ENCODE results near the gene WDR6. TPM values are rescaled to one million over a fixed set of nuclear protein-coding genes. Genes with fewer than 3 reads are reported as not detected.

Gene WDR6
- total and polyA plus RNA-seq, 2 donors: 66.2 to 132 TPM

- H3K36me3 ChIP-seq (ENCODE audit: insufficient read depth): peaks cover 7% of the 10 kb centered on the region
- no peak overlapping the region for H3K4me3 ChIP-seq (ENCODE audit: low read depth, low read length)
- no peak for DNase-seq (ENCODE audit: extremely low spot score)
- no peak overlapping the region for H3K27ac ChIP-seq (ENCODE audit: low read depth)
- H3K4me1 ChIP-seq (ENCODE audit: insufficient read depth): no peaks in the 10 kb centered on the region
- 89% methylated on average over 3 of the region's 3 CpGs for WGBS
Measured at GRCh38 chr3:49035281-49035680, 28.1 kb downstream of the WDR6 start.

GRCh38 chr3:49053543-49053942 lies 46.4 kb downstream of the WDR6 start:
- H3K36me3 ChIP-seq (ENCODE audit: insufficient read depth): peaks cover 3% of the 10 kb centered on the region
- WGBS: 98% methylated on average over 1 of the region's 1 CpG

GRCh38 chr3:49054344-49054862 lies 47.2 kb downstream of the WDR6 start:
- DNase-seq (ENCODE audit: extremely low spot score): no peak
- no peaks in the 10 kb centered on the region for H3K4me1 ChIP-seq (ENCODE audit: insufficient read depth)
- H3K36me3 ChIP-seq (ENCODE audit: insufficient read depth): peaks cover 3% of the 10 kb centered on the region
- no peak overlapping the region for H3K27ac ChIP-seq (ENCODE audit: low read depth)
- H3K4me3 ChIP-seq (ENCODE audit: low read depth, low read length): no peak overlapping the region
- WGBS: 94% methylated on average over 2 of the region's 2 CpGs

More at GRCh38 chr3:49053543-49053942, 46.4 kb downstream of the WDR6 start:
- no peak for DNase-seq (ENCODE audit: extremely low spot score)
- Histone ChIP-seq H3K27ac (ENCODE audit: low read depth) (no peak overlapping the region), H3K4me1 (ENCODE audit: insufficient read depth) (no peaks in the 10 kb centered on the region), H3K4me3 (ENCODE audit: low read depth, low read length) (no peak overlapping the region)

- H3K36me3 ChIP-seq (ENCODE audit: insufficient read depth): peaks cover 6% of the 10 kb centered on the region
- no peak overlapping the region for H3K27ac ChIP-seq (ENCODE audit: low read depth)
- WGBS: 97% methylated on average over 10 of the region's 10 CpGs
- no peaks in the 10 kb centered on the region for H3K4me1 ChIP-seq (ENCODE audit: insufficient read depth)
- H3K4me3 ChIP-seq (ENCODE audit: low read depth, low read length): no peak overlapping the region
- no peak for DNase-seq (ENCODE audit: extremely low spot score)
Measured at GRCh38 chr3:49057268-49057667, 50.1 kb downstream of the WDR6 start.

- Histone ChIP-seq H3K36me3 (ENCODE audit: insufficient read depth) (peaks cover 7% of the 10 kb centered on the region), H3K27ac (ENCODE audit: low read depth) (no peak overlapping the region), H3K4me1 (ENCODE audit: insufficient read depth) (no peaks in the 10 kb centered on the region), H3K4me3 (ENCODE audit: low read depth, low read length) (no peak overlapping the region)
- WGBS: 87% methylated on average over 7 of the region's 7 CpGs
- DNase-seq (ENCODE audit: extremely low spot score): no peak
Measured at GRCh38 chr3:49058011-49058410, 50.8 kb downstream of the WDR6 start.

Small RNAs within 50 kb of the gene (small RNA-seq; reads per million reads assigned to genes)
- gene MIR191 (4,314 reads per million, percentile 100 among the genes with 10 or more reads in this experiment), gene MIR425 (65.7 reads per million, percentile 97 among the genes with 10 or more reads in this experiment)

Other genes with a start within 250 kb of the WDR6 start
- gene PRKAR2A, start 159.5 kb upstream of the WDR6 start, total RNA-seq: 20.5 TPM
- gene PRKAR2A, start 159.5 kb upstream of the WDR6 start, polyA plus RNA-seq: 23.0 TPM
- gene SLC25A20, start 108.5 kb upstream of the WDR6 start, total RNA-seq: 11.0 TPM
- 14.1 TPM for gene SLC25A20, start 108.5 kb upstream of the WDR6 start, polyA plus RNA-seq
- 71.6 TPM for gene ARIH2, start 88.5 kb upstream of the WDR6 start, total RNA-seq
- 59.9 TPM for gene ARIH2, start 88.5 kb upstream of the WDR6 start, polyA plus RNA-seq
- gene P4HTM, start 17.1 kb upstream of the WDR6 start, total RNA-seq: 30.9 TPM
- 31.6 TPM for gene P4HTM, start 17.1 kb upstream of the WDR6 start, polyA plus RNA-seq
- gene DALRD3, start 11.2 kb downstream of the WDR6 start, total RNA-seq: 26.7 TPM
- 28.3 TPM for gene DALRD3, start 11.2 kb downstream of the WDR6 start, polyA plus RNA-seq
- gene NDUFAF3, start 14.7 kb downstream of the WDR6 start, total RNA-seq: 43.2 TPM
- gene NDUFAF3, start 14.7 kb downstream of the WDR6 start, polyA plus RNA-seq: 81.6 TPM
- gene IMPDH2, start 22.0 kb downstream of the WDR6 start, total RNA-seq: 247 TPM
- 192 TPM for gene IMPDH2, start 22.0 kb downstream of the WDR6 start, polyA plus RNA-seq
- gene QRICH1, start 86.7 kb downstream of the WDR6 start, total RNA-seq: 63.0 TPM
- 40.7 TPM for gene QRICH1, start 86.7 kb downstream of the WDR6 start, polyA plus RNA-seq
- gene QARS1, start 97.4 kb downstream of the WDR6 start, total RNA-seq: 197 TPM
- 242 TPM for gene QARS1, start 97.4 kb downstream of the WDR6 start, polyA plus RNA-seq
- 30.8 TPM for gene USP19, start 113.4 kb downstream of the WDR6 start, total RNA-seq
- 44.8 TPM for gene USP19, start 113.4 kb downstream of the WDR6 start, polyA plus RNA-seq
- 429 TPM for gene LAMB2, start 125.7 kb downstream of the WDR6 start, total RNA-seq
- gene LAMB2, start 125.7 kb downstream of the WDR6 start, polyA plus RNA-seq: 366 TPM
- 10.3 TPM for gene CCDC71, start 158.9 kb downstream of the WDR6 start, total RNA-seq
- 25.6 TPM for gene CCDC71, start 158.9 kb downstream of the WDR6 start, polyA plus RNA-seq
- 27.3 TPM for gene KLHDC8B, start 164.2 kb downstream of the WDR6 start, total RNA-seq
- 80.8 TPM for gene KLHDC8B, start 164.2 kb downstream of the WDR6 start, polyA plus RNA-seq